Measurements from ENCODE around the gene LSAMP.
"Not testable (repeated sequence)": the region's sequence is repeated elsewhere in the genome, so short reads cannot be mapped to it uniquely, and the experiment has no call there.

LSAMP gene

DNA sequence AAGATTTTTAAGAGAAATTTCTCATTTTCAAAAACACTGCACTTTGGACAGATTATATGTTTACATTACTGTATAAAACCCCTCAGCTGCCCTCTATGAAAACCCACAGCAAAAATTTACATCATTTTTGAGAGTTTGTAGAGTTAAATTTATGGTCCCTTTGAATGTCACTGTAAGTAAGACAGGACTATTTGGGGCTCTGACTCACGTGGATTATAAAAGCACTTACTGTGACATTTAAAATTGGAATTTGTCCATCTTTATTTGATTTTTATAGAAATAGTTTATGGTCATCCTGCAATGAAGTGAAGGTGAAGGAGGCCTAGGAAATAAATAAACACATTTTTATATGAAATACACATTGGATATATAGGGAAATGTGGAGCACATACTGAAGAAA lies 672.3 kb downstream of the LSAMP start:
- TF ChIP-seq, protein P1, sequence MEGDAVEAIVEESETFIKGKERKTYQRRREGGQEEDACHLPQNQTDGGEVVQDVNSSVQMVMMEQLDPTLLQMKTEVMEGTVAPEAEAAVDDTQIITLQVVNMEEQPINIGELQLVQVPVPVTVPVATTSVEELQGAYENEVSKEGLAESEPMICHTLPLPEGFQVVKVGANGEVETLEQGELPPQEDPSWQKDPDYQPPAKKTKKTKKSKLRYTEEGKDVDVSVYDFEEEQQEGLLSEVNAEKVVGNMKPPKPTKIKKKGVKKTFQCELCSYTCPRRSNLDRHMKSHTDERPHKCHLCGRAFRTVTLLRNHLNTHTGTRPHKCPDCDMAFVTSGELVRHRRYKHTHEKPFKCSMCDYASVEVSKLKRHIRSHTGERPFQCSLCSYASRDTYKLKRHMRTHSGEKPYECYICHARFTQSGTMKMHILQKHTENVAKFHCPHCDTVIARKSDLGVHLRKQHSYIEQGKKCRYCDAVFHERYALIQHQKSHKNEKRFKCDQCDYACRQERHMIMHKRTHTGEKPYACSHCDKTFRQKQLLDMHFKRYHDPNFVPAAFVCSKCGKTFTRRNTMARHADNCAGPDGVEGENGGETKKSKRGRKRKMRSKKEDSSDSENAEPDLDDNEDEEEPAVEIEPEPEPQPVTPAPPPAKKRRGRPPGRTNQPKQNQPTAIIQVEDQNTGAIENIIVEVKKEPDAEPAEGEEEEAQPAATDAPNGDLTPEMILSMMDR (IDR thresholded peaks at IDR 0.05; ENCODE audit: extremely low read depth, missing control alignments): no peak
- DNase-seq (ENCODE audit: low spot score): no peak

DNA sequence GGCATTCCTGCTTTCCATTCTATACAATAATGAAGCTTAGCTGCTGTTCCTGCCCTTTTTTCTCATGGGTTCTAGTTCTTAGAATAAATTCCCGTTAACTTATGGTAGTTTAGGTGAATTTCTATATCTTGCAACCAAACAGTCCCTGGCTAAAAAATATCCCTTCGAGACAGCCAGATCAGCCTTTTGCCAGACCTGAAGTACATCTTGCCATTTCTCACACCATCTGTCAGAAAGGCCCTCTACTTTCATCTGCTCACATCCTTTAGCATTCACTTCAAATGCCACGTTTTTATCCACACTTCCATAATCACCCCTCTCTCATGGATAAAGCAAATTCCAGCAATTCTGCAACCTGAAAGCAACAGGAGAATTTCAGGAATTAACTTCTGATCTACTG lies 676.6 kb downstream of the LSAMP start:
- TF ChIP-seq, protein P1 (IDR thresholded peaks at IDR 0.05; ENCODE audit: extremely low read depth, missing control alignments): no peak
- DNase-seq (ENCODE audit: low spot score): no peak

DNA sequence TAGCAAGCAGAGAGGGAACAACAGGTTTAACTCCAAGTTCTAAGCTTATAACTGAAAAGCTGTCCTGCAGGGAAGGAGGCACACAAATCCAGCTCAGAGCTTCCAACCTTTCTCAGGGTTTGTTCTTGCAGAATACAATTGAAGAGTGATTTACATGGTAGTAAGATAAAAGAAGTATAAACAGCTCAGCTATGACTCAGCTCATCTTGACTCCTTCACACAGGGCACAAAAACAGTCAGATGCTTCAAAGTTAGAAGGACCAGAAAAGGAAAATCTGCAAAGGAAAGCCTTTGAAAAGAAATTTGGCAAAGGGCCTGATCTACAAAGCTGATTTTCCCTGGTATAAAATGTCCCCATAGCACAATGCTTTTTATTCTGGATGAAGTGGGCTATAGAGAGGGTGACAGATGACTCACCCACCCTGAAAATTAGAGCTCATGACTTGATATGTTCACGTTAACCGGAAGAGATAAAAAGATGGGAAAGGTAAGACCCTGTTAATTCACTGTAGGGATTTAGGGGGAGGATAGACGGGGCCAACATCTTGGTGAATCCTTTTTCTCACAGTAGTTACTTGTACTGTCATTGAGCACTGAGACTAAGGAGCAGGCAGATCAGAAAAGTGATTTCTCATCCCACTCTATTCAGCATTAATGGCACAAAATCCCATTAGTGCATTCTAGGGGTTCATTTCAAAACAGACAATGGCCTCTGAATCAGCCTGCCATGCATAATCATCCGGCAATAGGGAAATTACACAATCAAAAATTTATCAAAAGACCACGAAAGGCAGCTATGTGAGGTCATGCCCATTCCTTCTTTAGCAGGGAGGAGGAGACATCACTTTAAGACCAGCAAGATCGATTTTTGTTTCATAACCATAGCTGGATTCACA lies 678.5 kb downstream of the LSAMP start:
- no peak for DNase-seq (ENCODE audit: low spot score)
- TF ChIP-seq, protein P1 (IDR thresholded peaks at IDR 0.05; ENCODE audit: extremely low read depth, missing control alignments): no peak

DNA sequence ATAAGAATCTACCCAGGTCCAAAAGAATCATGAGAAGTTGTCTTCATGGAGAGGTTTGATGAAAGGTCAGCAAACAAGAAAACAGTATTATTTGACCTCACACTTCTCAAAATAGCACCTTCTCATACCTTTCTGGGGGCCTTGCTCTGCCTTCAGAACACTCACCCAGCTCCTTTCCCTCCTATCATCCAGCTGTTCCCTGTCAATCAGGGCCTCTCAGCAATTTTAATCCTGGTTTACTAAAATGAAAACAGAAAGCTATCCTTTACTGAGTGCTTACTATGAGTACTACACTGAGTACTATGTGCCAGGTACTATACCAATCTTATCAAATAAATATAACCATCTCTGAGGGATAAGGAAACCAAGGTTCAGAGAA lies 683.4 kb downstream of the LSAMP start:
- no peak for DNase-seq (ENCODE audit: low spot score)
- TF ChIP-seq, protein P1 (IDR thresholded peaks at IDR 0.05; ENCODE audit: extremely low read depth, missing control alignments): no peak

DNA sequence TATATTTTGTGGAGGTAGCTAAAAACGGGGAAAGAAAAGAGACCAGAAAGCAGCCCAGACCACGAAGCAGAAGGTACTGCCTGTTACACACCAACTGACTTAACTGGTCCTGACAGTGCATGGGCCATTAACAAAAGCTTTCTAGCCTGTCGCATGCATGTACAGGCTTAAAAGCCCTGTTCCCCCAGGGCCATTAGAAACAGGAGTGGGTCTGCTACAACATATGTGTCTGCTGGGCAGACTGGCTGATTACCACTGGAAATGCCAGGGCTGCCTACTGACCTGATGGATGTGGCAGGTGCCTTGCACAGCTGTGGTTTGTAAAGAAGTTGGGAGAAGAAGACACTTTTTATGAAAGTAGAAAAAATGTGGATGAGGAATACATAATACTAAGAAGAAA lies 684.6 kb downstream of the LSAMP start:
- TF ChIP-seq, protein P1 (IDR thresholded peaks at IDR 0.05; ENCODE audit: extremely low read depth, missing control alignments): no peak
- DNase-seq (ENCODE audit: low spot score): no peak

DNA sequence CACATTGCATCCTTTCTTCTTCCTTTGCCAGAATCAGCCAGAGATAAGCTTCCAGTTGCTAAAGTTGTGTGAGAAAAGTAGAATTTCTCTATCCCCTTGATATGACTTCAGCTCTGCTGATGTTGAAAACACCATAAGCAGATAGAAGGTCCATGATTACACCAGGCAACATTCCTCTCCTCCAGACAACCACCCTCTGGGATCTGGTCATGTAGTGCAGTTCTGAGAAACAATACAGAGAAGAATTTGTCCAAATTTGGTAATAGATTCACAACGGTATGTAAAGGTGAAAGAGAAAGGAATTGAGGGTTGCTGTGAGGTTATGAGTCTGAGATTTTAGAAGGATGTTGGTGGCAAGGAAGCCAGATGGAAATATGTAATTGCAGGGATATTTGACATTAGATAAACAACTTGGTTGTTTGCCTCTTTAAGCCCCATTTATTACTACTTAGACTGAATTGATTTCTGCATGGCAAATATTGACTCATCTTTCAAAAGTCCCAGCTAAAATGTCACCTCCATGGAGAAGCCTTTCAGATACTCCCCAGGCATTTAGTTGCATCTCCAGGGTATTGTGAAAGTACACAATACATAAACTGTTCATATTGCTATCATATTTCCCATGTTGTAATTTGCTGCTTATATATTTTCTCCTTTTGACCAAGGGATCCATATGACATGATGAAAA lies 687.1 kb downstream of the LSAMP start:
- no peak for DNase-seq (ENCODE audit: low spot score)

DNA sequence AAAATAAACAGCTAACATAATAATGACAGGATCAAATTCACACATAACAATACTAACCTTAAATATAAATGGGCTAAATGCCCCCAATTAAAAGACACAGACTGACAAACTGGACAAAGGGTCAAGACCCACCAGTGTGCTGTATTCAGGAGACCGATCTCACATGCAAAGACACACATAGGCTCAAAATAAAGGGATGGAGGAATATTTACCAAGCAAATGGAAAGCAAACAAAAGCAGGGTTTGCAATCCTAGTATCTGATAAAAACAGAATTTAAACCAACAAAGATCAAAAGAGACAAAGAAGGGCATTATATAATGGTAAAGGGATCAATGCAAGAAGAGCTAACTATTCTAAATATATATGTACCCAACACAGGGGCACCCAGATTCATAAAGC lies 692.3 kb downstream of the LSAMP start:
- not testable (repeated sequence) for DNase-seq (ENCODE audit: low spot score)

More for the DNA sequence above, 687.1 kb downstream of the LSAMP start:
- TF ChIP-seq, protein P1 (IDR thresholded peaks at IDR 0.05; ENCODE audit: extremely low read depth, missing control alignments): no peak

Measured in GM20000 (cell line).